GM18870 (cell line): ENCODE measurements around the gene ATF7.
A peak's percentile ranks its signal among the peaks of the same experiment; 100 is the strongest.
"Not testable (repeated sequence)": the region's sequence is repeated elsewhere in the genome, so short reads cannot be mapped to it uniquely, and the experiment has no call there.

ENCODE experiments used
- ATAC-seq: cut with Tn5 transposase; IDR thresholded peaks from one replicate; pipeline ENCODE4 v1.9.1; 2021; ENCODE audit warnings: moderate library complexity; ENCODE audit not compliant: unreplicated experiment

ATF7 gene

GRCh38 chr12:53627919-53628318 is 1.7 kb upstream of the ATF7 start:
- no peak for ATAC-seq

DNA sequence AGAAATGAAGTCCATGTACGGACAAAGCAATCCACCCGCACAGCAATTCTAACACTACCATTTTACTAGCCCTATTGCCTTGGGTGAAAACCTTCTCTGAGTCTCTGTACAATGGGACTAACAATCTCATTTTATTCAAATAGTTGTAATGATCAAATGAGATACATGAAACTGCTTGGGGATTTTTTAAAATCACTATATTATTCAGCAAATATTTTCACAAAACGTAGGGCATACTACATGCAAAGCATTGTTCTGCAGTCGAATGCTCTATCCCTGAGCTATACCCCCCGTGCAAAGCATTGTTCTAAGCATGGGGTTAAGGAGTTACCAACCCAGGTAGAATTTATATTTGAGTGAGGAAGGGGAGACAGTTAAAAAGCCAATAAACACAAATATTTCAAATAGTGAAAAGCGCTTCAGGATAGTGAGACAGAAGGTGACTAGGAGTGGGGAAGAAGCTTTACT is 554 bp upstream of the ATF7 start:
- peak; percentile 2 for ATAC-seq

GRCh38 chr12:53625373-53625945 is 723 bp downstream of the ATF7 start:
- no peak for ATAC-seq

DNA sequence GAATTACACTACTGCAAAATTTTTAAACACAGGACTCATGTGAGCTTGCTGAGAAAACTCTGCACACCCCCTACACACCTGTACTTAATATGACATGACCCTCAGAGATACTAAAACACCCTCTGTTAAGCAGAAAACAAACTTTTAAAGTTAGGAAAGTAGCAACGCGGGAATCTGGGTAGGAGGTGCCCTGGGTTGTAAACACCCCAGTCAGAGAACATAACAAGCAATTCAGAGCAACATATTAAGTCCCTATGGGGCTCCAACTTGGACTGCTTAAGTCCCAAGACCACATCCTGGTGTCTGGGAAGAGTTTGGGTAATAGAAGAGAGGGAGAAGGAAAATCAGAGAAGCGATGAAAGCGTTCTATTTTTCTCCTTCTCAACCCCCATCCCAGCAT is 1.2 kb downstream of the ATF7 start:
- no peak for ATAC-seq

- ATAC-seq = no peak
These were observed 1.7 kb downstream of the ATF7 start for GRCh38 chr12:53624458-53624857.

DNA sequence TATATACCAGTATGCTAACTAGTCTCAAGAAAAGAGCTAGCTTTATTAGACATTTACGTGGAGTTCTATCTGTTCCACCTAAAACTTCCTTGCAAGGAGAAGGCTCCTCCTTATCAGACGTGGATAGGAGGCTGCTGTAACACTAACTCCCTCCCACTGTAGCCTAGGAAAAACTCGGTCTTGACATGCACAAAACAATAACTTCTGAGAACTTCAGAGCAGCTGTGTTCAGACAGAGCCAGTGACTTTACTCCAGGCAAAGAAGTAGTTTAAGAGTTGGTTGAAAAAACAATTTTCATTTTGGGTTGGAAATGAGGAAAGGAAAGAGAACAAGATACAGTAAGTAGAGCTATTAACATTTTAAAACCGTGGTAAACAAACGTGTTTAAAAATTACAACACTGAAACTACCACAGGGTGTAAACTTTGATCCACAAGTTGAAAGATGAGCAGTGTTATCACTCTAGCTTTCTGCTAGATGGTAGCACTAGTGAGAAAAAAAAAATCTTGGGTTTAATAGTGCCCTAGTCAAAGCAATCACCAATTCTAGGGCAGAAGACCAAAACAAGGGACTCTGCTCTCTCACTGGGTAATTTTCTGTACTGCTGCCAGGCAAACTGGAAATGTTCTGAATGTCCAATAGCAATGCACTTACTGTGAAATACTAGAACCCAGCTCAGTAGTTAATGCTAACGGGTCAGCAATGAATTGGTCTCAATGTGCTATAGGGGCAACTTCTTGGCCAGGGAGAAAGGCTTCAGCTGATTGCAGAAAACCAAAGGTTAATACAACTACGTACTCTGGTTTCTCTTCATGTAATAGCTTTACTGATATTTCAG is 2.4 kb downstream of the ATF7 start:
- no peak for ATAC-seq

GRCh38 chr12:53622724-53623123 is 3.5 kb downstream of the ATF7 start:
- ATAC-seq = no peak

GRCh38 chr12:53618275-53618674 is 7.9 kb downstream of the ATF7 start:
- ATAC-seq = no peak

DNA sequence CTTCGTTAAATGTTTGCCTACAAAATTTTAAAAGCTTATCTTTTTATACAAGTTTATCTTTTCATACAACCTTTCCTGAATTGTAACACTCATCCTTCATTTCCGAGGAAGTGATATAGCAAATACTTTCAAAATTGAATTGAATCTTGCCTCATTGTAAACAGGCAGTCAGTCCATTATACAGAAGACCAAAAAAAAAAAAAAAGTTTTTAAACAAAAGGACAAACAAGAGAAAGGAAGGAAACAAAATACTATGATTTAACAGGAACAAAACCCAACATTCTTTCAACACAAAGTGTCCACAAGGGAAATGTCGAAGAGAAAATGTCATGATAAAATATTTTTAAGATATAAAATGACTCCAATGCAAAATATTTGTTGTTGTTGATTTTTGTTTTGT is 8.5 kb downstream of the ATF7 start:
- ATAC-seq = no peak

DNA sequence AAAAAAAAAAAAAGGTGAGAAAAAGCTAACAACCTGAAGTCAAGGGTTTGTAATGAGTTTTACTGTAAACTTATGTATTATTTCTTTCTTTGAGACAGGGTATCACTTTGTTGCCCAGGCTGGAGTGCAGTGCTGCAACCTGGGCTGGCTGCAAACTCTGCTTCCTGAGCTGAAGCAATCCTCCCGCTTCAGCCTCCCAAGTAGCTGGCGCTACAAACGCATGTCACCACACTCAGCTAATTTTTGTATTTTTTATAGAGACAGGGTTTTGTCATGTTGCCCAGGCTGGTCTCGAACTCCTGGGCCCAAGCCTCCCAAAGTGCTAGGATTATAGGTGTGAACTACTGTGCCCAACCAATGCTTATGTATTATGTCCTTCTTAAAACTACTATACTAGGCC is 9.2 kb downstream of the ATF7 start:
- ATAC-seq = no peak

DNA sequence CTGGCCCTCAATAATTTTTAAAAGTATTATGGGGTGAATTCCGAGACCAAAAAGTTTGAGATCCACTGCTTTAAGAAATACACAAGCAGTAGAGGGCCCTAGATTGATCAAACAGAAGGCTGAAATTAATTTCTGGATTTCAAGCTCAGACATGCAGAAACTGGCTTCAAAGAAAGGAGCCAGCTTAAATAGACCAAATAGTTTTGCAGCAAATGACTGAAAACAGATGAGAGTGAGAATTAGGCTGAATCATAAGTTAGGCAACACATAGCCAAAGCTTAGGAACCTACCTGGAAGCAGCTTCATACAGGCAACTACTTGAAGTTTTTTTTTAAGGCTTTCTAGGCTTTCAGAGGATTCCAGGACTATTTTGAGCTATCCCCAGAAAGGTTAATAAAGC is 12.4 kb downstream of the ATF7 start:
- ATAC-seq = no peak

- ATAC-seq = no peak
These were observed 13.2 kb downstream of the ATF7 start for GRCh38 chr12:53612978-53613377.

DNA sequence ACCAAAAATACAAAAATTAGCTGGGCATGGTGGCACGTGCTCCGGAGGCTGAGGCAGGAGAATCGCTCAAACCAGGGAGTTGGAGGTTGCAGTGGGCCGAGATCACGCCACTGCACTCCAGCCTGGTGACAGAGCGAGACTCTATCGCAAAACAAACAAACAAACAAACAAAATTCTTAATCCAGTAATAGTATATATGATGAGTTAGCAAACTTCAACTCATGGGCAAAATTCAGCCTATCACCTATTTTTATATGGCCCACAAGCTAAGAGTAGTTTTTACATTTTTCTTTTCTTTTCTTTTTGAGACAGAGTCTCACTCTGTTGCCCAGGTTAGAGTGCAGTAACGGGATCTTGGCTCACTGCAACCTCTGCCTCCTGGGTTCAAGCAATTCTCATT is 14.9 kb downstream of the ATF7 start:
- ATAC-seq = no peak

GRCh38 chr12:53606688-53607087 is 19.5 kb downstream of the ATF7 start:
- not testable (repeated sequence) for ATAC-seq

- ATAC-seq = no peak
These were observed 21.6 kb downstream of the ATF7 start for GRCh38 chr12:53604581-53604980.

DNA sequence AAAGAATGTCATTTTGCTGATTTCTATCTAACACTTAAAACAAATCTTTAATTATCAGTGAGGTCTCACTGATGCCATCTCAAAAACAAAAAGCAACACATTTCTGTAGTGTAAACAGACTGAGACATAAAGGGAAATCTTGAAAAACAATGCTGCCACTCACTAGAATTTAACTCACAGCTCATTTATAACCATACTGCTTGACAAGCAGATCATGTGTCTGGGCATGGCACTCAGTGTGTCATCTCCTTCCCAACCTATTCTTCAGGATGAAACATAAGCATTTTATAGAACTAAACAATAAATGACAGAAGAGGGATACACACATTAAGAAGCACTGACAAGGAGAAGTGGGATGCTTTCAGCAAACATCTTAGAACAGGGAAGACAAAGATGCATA is 22.4 kb downstream of the ATF7 start:
- ATAC-seq = no peak

- ATAC-seq = no peak
These were observed 23.0 kb downstream of the ATF7 start for GRCh38 chr12:53603196-53603595.

GRCh38 chr12:53602176-53602864 is 23.9 kb downstream of the ATF7 start:
- no peak for ATAC-seq

GRCh38 chr12:53601296-53601847 is 24.8 kb downstream of the ATF7 start:
- ATAC-seq = no peak

DNA sequence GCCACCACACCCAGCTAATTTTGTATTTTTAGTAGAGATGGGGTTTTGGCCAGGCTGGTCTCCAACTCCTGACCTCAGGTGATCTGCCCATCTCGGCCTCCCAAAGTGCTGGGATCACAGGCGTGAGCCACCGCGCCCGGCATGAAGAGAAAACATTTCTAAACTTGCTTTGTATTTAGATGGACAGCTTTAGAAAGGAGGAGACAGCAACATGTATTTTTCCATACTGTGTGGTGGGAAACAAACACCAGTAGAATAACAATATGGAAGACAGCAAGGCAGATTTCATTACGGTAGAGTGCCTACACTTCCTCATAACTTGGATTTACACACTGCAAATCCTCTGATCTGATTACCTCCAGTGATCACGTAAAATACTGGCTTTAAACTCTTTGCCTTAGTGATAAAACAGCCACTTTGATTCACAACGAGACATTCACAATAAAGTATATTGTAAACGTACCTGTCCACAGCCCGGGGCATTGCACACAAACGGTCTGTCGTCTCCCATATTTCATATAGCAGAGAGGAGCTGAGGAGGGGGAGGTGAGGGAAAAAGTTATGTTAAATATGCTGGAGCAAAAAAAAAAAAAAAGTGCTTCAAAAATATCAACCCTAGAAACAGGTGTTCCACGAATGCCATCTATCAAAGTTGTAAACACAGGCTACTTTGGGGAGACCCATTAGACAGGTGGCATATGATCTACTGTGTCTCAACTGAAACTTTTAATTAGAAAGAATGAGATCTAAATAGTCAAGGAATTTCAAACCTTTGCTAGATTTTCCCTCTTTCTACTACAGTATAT is 25.5 kb downstream of the ATF7 start:
- no peak for ATAC-seq

DNA sequence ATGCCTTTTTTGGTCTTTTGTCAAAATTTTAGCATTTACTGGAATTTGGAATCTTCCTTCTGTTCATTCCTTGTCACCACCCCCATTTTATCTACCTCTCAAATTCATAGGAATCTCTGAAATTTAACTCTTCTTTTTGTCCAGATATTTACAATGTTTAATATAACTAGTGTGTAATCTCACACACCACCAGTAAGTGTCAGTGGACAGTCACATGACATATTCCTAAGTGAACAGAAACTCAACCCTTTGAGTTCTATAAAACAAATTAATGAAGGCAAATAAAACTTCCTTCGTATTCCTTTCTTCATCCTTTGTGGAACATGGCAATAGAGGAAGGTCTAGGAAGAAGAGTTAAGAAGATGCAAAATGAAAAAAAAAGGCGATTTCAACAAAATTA is 26.6 kb downstream of the ATF7 start:
- ATAC-seq = no peak
